ENCODE measurements around the gene THSD4. TPM values are rescaled to one million over a fixed set of nuclear protein-coding genes. Genes with fewer than 3 reads are reported as not detected.

Gene THSD4
- total and polyA plus RNA-seq, 7 donors, result 1.4 to 7.8 (median 2.2) TPM

GRCh38 chr15:71691458-71692417 is 576.5 kb downstream of the THSD4 start:
- Histone ChIP-seq H3K27ac (peak overlapping the region in 2 of 4 donors; percentile 45 to 51), H3K9me3 (no peaks in the 10 kb centered on the region), H3K4me3 (no peak overlapping the region), H3K4me1 (peaks cover 0 to 17% (median 12%) of the 10 kb centered on the region in 4 donors), H3K36me3 (no peaks in the 10 kb centered on the region), H3K27me3 (no peaks in the 10 kb centered on the region)
- DNase-seq, result no peak
- intact Hi-C loops (cut with DNase I), result no loop called here
- 34 to 66% methylated on average over 12 of the region's 12 CpGs for WGBS, 2 donors
- TF ChIP-seq POLR2AphosphoS5 (IDR thresholded peaks at IDR 0.05), result no peak
- TF ChIP-seq CTCF (IDR thresholded peaks at IDR 0.05), result no peak
- TF ChIP-seq EP300 (IDR thresholded peaks at IDR 0.05), result no peak
- TF ChIP-seq POLR2A (IDR thresholded peaks at IDR 0.05), result no peak

DNA sequence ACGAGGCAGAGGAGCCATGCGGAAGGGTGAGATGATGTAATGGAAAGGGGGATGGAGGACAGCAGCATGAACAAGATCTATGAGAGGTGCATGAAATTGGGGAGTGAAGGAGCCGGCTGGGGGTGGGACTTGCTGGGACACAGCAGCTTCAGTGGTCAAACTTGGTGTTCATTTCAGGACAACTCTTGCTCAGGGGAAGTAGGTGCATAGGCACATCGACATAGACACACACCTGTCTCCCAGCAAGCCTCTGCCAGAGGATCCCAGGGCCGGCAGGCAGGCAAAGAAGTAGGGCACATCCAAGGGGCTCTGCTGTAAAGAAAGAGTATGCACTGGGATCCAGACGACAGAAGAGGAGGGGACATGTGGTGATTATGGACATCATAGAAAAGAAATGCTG is 582.0 kb downstream of the THSD4 start:
- H3K9me3 ChIP-seq, result no peaks in the 10 kb centered on the region
- H3K4me1 ChIP-seq, result peaks cover 0 to 4% (median 2%) of the 10 kb centered on the region in 4 donors
- 86 to 89% methylated on average over 6 of the region's 6 CpGs for WGBS, 2 donors
- intact Hi-C loops (cut with DNase I), result no loop called here
- no peak for TF ChIP-seq EP300 (IDR thresholded peaks at IDR 0.05)
- H3K27me3 ChIP-seq, result no peaks in the 10 kb centered on the region
- DNase-seq, result no peak
- no peak overlapping the region for H3K4me3 ChIP-seq
- H3K27ac ChIP-seq, result no peak overlapping the region
- H3K36me3 ChIP-seq, result no peaks in the 10 kb centered on the region

DNA sequence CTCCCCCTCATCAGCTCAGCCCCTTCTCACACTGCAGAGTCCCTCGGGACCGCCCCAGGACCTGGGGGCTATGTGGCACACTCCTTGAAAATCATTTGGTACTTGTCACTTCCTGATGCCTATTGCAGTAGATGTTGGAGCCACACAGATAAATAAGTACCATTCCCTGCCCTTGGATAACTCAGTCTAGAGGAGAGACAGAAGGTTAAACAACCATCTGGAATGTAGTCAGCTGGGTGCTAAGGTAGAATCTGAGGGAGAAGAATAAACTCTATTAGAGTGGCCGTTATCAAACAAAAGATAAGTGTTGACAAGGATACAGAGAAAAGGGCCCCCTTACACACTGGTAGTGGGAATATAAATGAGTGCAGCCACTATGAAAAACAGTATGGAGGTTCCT is 582.8 kb downstream of the THSD4 start:
- H3K36me3 ChIP-seq, result no peaks in the 10 kb centered on the region
- no peaks in the 10 kb centered on the region for H3K4me1 ChIP-seq
- 82 to 84% methylated on average over 3 of the region's 3 CpGs for WGBS, 2 donors
- no peaks in the 10 kb centered on the region for H3K27me3 ChIP-seq
- H3K27ac ChIP-seq, result no peak overlapping the region
- H3K9me3 ChIP-seq, result no peaks in the 10 kb centered on the region
- no peak overlapping the region for H3K4me3 ChIP-seq
- DNase-seq, result no peak
- intact Hi-C loops (cut with DNase I), result no loop called here
- TF ChIP-seq EP300 (IDR thresholded peaks at IDR 0.05) (no peak), CTCF (IDR thresholded peaks at IDR 0.05) (no peak), POLR2AphosphoS5 (IDR thresholded peaks at IDR 0.05) (no peak), POLR2A (IDR thresholded peaks at IDR 0.05) (no peak)

DNA sequence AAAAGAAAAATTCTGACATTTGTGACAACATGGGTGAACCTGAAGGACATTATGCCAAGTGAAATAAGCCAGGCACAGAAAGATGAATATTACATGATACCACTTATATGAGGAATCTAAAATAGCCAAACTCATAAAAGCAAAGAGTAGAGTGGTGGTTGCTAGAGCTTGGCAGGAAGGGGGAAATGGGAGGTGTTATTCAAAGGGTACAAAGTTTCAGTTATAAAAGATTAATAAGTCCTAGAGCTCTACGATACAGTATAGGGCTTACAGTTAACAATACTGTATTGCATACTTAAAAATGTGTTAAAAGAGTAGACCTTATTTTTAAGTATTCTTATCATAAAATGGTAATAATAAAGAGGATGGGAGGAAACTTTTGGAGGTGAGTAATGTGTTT is 583.5 kb downstream of the THSD4 start:
- intact Hi-C loops (cut with DNase I), result no loop called here
- no peaks in the 10 kb centered on the region for H3K36me3 ChIP-seq
- 22 to 67% methylated on average over 1 of the region's 1 CpG for WGBS, 2 donors
- no peak overlapping the region for H3K4me3 ChIP-seq
- H3K4me1 ChIP-seq, result no peaks in the 10 kb centered on the region
- H3K9me3 ChIP-seq, result no peaks in the 10 kb centered on the region
- H3K27me3 ChIP-seq, result no peaks in the 10 kb centered on the region
- TF ChIP-seq CTCF (IDR thresholded peaks at IDR 0.05) (no peak), EP300 (IDR thresholded peaks at IDR 0.05) (no peak), POLR2AphosphoS5 (IDR thresholded peaks at IDR 0.05) (no peak), POLR2A (IDR thresholded peaks at IDR 0.05) (no peak)
- no peak overlapping the region for H3K27ac ChIP-seq
- no peak for DNase-seq

DNA sequence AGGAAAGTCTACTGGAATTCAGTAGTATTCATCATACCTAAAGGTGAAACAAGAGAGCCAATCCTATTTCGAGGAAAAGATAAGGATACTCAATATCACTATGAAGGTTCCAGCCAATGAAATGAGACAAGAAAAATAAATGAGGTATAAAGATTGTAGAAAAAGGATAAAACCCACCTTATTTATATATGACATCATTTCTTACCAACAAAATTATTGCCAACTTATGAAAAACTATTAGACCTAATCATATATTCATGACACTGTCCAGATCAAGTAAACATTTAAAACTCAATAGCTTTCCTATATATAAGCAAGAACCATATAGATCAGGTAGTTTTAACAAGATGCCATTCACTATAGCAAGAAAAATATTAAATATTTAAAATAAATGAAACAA is 584.7 kb downstream of the THSD4 start:
- H3K4me3 ChIP-seq, result no peak overlapping the region
- intact Hi-C loops (cut with DNase I), result no loop called here
- no peaks in the 10 kb centered on the region for H3K4me1 ChIP-seq
- H3K36me3 ChIP-seq, result no peaks in the 10 kb centered on the region
- no peaks in the 10 kb centered on the region for H3K27me3 ChIP-seq
- no peak overlapping the region for H3K27ac ChIP-seq
- WGBS, 2 donors, result 91 to 94% methylated on average over 1 of the region's 1 CpG
- no peaks in the 10 kb centered on the region for H3K9me3 ChIP-seq
- no peak for DNase-seq
- TF ChIP-seq CTCF (IDR thresholded peaks at IDR 0.05) (no peak), POLR2AphosphoS5 (IDR thresholded peaks at IDR 0.05) (no peak), POLR2A (IDR thresholded peaks at IDR 0.05) (no peak), EP300 (IDR thresholded peaks at IDR 0.05) (no peak)

All from sigmoid colon (tissue), 7 donors.